Embryonic facial prominence (tissue), 1 donor: ENCODE data around the gene C1D.
A peak's percentile ranks its signal among the peaks of the same experiment; 100 is the strongest.
"Not testable (repeated sequence)": the region's sequence is repeated elsewhere in the genome, so short reads cannot be mapped to it uniquely, and the experiment has no call there.

Experiments used
- DNase-seq: peaks from one replicate; pipeline ENCODE4 v3.0.0-alpha.2; 2016; ENCODE audit errors: extremely low spot score

Gene C1D, protein sequence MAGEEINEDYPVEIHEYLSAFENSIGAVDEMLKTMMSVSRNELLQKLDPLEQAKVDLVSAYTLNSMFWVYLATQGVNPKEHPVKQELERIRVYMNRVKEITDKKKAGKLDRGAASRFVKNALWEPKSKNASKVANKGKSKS

DNA sequence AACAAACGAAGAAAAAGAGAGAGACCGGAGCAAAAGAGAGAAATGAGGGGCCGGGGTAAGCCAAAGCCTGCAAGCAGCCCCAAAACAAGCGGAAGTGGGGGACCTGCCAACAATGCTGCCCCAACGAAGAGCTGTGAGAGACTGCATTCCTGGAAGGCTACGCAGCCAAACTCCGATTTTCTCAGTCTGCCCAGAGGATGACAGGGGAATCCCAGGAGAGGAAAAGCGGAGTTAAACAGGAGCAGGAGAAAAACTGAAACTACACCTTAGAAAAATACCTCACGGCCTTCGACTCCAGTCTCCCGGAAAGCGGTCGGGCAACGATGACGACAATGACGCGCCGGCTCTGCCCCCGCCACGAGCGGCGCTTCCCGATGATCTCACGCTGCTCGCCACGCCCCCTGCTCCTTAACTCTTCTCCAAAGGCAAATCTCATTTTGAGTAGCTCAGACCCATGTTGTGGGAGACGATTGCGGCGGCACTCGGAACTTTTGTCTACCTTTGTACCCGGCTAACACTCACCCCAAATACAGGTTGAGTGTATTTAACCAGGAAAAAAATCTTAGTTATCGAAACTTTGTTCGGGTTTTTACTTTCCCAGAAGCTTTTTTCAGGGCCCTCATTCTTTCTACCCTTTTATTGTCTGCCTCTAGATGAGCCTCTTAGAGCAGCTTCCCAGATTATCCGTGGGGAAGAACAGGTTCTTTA lies at the start of gene C1D:
C1D (minus strand) TSS at position 325 of the 708 bp plus-strand sequence. CDS start 15,694 bp downstream, outside the sequence.
- DNase-seq, result peak; percentile 93

DNA sequence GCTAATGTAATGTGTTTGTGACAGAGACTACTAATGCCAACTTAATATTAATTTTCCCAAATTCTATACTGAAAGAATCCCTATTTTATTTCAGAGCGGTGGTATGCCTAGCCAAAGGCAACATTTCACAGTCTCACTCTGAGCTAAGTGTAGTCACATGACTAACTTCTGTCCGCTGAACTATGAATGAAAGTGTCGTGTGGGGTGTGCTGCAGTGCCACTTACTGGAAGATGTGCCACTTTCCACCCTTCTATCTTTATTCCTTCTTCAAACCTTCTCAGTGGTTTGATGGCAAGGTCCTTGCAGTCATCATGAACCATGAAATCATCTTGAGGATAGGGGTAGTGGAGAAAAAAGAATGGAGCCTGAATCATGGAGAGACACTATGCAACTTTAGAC lies 47.3 kb upstream of the C1D start:
- DNase-seq, result no peak

DNA sequence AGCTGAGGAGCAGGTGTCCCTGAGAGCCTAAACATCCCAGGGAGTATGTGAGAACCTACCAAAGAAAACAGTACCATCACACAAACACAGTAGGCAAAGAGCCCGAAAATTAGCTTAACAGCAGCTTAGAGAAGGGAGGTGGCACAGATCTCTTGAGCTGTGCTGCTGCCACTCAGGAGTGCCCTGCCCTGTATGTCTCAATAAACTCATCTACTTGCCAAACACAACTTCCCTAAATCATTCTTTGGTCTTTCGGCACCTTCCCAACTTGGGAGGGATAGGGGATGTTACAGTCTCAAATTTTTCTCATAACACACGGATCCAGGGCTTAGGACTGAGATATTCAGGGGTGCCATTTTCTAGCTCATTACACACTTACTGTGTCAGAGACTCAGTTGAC lies 45.3 kb upstream of the C1D start:
- DNase-seq, result no peak

DNA sequence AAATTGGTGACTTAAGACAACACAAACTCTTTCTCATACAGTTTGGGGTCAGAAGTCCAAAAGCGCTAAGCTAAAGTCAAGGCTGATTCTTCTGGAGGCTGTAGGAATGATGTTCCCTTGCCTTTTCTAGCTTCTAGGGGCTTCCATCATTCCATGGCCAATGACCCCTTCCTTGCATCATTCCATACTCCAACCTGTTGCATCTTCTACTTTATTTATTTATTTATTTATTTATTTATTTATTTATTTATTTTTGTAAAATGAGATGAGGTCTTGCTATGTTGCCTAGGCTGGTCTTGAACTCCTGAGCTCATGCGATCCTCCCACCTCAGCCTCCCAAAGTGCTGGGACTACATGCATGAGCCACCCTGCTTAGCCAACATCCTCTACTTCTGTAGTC lies 44.7 kb upstream of the C1D start:
- no peak for DNase-seq

DNA sequence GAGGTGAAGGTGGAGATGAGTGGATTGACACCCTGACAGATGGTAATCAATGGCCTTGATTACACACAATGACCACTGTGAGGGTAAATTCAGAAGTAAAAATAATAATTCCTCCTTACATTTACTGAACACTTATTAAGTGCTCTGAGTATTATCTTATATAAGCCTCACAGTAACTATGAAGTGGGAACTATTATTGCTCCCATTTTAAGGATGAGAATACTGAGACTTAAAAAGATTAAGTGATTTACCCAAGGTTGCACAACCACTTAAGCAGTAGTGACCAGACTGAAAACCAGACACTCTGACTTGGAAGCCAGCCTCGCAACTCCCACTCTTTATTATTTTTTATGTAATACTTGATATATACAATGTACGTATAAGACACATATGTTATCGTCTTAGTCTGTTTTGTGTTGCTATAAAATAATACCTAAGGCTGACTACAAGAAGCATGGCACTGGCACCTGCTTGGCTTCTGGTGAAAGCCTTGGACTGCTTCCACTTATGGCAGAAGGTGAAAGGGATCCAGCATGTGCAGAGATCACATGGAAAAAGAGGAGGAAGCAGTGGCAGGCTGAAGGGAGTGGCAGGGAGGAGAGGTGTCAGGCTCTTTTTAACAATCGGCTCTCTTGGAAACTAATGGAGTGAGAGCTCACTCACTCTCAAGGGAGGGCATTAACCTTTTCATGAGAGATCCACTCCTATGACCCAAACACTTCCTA lies 41.5 kb upstream of the C1D start:
- DNase-seq, result no peak

DNA sequence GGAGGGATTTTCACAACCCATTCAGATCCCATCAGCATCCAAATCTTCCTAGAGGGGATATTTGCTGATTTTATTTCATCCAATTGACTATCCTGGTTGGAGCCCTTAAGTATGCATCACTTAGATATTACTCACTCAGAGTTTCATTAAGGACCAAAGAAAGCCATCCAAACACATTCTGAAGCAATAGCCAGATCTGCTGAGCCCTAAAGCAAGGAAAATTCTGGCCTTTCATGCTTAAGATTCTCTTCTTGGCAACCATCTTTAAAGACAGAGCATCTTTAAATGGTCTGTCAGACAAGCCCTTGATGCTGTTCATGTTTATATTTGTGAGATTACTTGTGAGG lies 40.9 kb upstream of the C1D start:
- DNase-seq, result no peak

DNA sequence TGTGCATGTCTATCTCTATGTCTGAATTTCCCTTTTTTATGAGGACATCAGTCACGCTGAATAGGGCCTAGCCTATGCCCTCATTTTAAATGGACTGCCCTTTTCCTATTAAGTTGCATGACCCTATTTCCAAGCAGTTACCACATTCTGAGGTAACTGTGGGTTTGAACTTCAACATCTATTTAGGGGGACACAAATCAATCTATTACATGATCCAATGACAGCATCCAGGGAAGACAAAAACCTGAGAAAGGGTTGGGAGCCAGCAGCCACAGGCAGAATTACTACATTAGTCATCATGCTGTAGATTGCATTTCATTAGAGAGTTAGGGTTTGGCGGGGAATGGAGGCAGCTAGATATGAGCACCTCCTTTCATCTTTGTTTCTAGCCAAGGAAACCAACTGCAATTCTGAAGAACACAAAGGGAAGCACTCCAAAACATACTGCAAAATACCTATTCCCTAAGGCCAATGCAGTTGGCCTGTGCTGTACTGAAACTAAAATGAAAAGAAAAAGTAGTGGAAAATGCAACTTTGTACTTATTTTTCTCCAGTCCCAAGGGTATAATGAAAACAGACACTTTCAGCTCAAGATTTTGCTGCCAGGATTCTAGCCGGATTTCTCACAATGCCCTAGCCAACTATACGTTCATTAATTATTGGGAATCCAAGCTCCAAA lies 40.4 kb upstream of the C1D start:
- DNase-seq, result no peak

DNA sequence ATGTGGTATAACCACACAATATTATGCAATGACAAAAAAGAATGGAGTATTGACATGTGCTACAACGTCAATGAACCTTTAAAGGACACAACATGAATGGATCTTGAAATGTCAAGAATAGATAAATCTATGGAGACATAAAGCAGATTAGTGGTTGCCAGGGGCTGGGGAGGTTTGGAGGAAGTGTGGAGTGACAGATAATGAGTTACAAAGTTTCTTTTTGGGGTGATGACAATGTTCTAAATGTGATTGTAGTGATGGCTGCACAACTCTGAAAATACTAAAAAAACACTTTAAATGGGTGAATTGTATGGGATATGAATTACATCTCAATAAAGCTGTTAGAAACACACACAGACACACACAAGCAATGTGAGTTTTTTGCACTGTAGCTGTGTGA lies 37.4 kb upstream of the C1D start:
- no peak for DNase-seq

DNA sequence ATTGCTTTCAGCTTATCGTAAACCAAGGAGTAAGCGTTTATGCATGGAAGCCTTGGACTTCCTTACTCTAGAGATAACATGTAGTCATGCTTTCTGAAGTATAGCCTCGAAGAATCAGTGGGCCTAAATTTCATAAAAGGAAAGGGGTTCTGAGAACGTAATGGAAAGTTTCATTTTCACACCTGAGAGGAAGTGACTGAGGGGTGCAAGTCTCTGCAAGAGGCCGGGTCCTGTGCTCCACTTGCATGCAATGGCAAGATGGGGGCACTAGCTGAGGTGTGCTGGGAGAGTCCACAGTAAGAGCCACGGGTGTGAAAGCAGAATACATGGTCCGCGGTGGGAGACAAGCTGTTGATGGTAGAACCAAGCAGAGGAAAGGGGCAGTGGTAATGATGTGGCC lies 36.5 kb upstream of the C1D start:
- no peak for DNase-seq

DNA sequence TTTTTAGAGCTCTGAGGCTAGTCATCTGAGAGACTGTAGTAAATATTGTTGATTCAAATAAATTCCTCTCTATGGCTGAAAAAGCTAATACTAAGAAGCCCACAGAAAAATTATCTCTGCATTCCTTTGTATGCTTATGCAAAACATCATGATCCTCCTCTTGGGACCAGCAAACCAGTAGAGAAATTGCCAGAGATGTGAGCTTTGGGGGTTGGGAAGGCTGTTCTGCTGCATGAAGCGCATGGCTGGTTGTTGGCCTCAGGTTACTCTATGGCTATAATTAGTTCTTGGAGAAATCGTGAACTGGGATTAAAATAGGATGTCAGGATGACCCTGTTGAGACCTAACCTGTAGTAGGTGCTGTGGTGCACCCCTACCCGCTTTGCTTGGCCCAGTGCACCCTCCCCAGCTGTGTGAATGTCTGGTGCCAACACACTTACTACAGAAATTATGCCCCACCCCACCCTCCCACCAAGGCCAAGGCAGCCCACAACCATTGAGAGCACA lies 35.5 kb upstream of the C1D start:
- no peak for DNase-seq

DNA sequence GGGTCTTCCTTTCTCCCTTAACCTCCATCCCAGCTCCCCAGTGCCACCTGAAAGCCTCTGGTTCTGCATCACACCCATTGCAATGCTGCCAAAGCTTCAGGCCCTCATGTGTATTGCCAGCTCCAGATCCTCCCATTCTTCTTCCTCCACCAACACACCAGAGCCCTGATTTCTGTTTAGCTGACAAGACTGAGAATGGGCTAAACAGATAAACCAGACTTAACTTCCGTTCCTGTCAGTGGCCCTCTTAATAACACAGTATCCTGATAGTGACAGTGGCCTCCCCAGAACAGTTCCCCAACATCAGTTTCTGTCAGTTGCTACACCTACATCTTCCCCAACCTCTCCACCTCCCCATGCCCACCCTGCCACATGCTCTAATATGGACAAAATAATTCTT lies 31.3 kb upstream of the C1D start:
- DNase-seq, result no peak

DNA sequence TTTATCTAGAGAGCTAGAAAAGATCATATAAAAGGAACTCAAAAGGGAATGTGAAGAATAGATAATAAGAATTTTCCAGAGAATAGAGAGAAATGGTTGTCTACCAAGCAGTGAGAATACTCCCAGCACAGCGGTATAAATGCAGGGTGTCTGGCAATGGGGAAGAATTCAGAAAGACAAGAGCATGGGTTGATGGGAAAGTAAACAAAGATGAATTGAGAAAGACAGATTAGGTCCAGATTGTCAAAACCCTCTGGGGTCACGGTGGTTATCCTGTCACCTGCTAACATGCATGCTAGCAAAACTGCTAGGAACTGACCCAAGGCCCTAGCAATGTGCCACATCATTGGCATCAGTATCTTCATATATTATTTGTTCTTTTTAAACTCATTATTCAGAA lies 30.8 kb upstream of the C1D start:
- DNase-seq, result no peak

DNA sequence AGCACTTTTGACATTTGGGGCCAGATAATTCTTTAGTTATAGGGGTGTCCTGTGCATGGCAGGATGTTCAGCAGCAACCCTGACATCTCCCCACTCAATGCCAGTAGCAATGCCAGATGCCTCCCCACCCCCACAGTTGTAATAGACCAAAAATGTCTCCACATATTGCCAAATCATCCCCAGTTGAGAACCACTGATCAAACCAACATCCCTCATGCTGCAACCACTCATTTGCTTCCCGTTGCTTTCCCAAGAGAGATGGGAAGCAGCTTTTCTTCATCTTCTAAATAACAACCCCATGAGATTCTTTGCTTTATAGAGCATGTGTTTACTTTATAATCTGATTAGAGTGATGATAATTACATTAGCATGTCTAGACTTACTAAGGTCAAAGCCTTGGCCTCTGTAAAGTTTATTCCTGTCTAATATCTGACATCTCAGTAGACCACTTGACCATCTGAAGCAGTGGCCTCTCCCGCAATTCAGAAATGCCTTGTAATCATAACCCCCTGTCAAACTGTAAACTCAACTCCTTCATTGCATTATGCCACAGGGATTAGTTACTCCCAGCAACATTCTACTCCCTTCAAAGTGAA lies 28.7 kb upstream of the C1D start:
- DNase-seq, result no peak

DNA sequence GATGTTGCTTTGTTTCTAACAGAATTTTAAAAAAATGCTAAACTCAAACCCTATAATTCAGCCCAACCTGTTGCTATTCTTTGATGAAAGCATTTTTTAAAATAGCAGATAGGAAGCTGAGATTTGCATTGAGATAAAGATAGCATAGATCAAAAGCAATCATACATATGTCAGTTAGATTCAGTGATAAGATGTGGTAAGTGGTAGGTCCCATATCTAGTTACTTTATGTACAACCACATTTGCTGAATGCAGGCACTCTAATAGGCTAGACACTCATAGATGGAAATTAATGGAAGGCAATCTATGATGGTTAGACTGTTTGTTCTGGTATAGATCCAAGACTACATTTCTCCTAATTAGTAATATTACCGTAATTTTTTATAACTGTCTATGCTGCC lies 27.2 kb upstream of the C1D start:
- DNase-seq, result no peak

DNA sequence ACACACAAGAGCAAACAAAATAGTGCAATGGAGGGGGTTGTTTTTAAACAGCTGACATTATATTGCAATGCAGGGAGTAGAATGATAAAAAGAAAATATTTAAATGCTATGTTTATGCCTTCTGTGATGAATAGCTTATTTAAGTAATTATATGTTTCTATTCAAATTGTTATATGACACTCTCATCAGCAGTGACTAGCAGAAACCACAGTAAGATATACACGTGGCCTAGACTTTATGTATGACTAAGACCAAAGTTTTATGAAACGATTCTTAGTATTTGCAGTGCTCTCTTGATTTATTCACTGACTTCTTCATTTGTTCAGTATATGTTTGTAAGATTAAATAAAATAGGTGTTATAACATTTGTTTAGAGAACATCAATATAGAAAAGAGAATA lies 26.1 kb upstream of the C1D start:
- DNase-seq, result no peak

DNA sequence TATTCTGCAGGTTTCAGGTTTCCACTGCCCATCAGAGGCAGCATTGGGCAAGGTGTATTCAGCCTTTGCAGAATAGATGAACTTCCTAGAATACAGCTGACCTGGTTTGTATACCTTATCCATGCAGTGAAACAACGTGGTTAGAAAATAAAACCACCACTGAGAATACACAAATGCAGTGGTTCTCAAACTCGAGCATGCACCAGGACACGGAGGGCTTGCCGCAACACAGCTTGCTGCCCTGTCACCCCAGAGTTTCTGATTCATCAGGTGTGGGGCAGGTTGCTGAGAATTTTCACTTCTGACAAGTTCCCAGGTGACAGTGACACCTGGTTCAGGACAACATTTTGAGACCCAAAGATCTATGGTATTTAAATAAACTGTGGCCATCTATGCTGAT lies 23.4 kb upstream of the C1D start:
- DNase-seq, result no peak

DNA sequence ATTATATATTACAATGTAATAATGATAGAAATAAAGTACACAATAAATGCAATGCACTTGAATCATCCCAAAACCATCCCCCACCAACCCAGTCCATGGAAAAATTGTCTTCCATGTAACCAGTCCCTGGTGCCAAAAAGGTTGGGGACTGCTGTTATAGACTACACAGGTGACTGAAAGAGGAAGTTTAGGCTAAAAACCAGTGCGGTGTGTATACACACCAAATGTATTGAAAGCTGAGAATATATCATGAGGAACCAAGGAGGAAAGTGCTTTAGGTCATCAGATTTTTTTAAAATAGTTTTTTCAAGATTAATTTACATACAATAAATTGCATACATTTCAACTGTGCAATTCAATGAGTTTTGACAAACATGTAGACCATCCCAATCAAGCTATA lies 20.5 kb upstream of the C1D start:
- DNase-seq, result no peak

DNA sequence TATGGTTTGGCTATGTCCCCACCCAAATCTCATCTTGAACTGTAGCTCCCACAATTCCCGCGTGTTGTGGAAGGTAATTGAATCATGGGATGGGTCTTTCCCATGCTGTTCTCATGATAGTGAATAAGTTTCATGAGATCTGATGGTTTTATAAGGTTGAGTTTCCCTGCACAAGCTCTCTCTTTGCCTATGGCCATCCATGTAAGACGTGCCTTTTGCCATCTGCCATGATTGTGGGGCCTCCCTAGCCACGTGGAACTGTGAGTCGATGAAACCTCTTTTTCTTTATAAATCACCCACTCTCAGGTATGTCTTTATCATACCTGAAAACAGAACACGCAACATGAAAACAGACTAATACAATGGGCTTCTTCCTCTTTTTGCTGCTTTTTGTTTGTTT lies 11.2 kb upstream of the C1D start:
- no peak for DNase-seq

DNA sequence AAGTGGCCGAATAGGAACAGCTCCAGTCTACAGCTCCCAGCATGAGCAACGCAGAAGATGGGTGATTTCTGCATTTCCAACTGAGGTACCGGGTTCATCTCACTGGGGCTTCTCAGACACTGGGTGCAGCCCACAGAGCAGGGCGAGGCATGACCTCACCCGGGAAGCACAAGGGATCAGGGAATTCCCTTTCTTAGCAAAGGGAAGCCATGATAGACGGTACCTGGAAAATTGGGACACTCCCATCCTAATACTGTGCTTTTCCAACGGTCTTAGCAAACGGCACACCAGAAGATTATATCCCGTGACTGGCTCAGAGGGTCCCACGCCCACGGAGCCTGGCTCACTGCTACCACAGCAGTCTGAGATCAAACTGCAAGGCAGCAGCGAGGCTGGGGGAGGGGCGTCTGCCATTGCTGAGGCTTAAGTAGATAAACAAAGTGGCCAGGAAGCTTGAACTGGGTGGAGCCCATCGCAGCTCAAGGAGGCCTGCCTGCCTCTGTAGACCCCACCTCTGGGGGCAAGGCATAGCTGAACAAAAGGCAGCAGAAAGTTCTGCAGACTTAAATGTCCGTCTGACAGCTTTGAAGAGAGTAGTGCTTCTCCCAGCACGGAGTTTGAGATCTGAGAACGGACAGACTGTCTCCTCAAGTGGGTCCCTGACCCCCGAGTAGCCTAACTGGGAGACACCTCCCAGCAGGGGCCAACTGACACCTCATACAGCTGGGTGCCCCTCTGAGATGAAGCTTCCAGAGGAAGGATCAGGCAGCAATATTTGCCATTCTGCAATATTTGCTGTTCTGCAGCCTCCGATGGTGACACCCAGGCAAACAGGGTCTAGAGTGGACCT lies 1.2 kb upstream of the C1D start:
- not testable (repeated sequence) for DNase-seq

DNA sequence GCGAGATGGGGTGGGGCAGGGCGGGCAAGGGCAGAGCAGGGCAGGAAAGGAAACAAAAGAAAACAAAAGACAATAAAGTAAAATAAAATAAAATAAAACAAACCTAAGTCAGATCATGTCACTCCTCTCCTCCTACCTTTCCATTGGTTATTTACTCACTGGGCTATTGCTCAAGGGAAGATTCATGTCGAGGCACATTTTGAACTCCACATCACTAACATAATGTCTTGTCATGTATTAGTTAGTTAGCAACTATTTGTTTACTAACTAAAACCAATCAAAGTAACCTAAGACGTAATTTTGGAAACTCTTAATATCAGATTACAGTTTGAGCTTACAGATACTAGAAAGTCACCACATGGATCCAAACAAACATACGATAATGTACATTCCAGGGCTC lies 2.2 kb downstream of the C1D start:
- DNase-seq, result no peak

DNA sequence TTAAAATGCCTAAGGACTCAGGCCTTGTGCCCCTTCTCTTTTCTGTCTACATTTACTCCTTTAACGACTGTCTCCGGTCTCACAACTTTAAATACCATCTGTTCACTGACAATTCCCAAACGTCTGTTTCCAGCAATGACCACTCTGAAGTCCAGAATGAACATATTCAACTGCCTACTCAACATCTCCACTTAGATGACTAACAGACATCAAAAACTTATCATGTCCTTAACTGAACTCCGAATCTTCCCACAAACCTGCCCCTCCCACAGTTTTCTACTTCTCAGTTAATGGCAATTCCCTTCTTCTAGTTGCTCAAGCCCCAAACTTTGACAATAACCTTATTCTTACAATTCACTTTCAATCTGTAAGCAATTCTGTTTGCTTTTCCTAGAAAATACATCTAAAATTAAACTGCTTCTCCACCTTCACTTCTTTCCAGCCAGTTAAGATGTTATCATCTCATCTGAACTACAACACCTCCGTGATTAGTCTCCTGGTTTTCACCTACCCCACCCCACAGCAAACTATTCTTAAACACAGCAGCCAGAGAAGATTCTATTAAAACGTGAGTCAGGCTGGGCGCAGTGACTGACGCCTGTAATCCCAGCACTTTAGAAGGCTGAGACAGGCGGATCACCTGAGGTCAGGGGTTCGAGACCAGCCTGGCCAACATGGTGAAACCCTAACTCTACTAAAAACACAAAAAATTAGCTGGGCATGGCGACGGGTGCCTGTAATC lies 2.8 kb downstream of the C1D start:
- no peak for DNase-seq
